Measurements from ENCODE around the gene FOXO3.
A peak's percentile ranks its signal among the peaks of the same experiment; 100 is the strongest.
"Not testable (repeated sequence)": the region's sequence is repeated elsewhere in the genome, so short reads cannot be mapped to it uniquely, and the experiment has no call there.

FOXO3 gene

DNA sequence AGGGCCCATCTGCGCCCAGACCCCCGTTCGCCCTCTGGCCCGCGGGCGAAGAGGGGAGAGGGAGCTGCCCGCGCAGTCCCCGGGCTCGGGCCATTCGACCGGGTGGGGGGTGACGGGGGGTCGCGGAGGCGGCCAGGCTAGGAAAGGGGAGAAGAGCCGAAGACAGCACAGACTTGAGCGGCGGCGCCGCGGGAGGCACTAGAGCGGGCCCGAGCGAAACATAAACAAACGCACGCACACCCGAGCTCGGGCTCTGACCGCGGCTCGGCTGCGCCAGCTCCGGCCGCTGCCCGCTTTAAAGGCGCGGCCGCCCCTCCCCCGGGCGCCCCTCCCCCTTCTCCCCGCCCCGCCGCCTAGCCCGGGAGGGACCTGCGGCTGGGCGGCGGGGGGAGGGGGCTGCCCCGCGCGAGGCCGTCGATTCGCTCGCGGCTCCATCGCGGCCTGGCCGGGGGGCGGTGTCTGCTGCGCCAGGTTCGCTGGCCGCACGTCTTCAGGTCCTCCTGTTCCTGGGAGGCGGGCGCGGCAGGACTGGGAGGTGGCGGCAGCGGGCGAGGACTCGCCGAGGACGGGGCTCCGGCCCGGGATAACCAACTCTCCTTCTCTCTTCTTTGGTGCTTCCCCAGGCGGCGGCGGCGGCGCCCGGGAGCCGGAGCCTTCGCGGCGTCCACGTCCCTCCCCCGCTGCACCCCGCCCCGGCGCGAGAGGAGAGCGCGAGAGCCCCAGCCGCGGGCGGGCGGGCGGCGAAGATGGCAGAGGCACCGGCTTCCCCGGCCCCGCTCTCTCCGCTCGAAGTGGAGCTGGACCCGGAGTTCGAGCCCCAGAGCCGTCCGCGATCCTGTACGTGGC, at the start of gene FOXO3:
Gene FOXO3, plus strand, starts transcription at position 455 of the 846 bp plus-strand sequence. Its CDS starts 292 bp downstream, at position 747.
- H3K27me3 Mint-ChIP-seq (ENCODE audit: low read depth), result peaks cover 26% of the 10 kb centered on the region
- peaks cover 39% of the 10 kb centered on the region for H3K4me1 Mint-ChIP-seq (ENCODE audit: low read depth)
- H3K4me3 Mint-ChIP-seq, result peak within 1 kb of the TSS; percentile 85
- H3K27ac Mint-ChIP-seq, result peak within 1 kb of the TSS; percentile 81
- H3K9me3 Mint-ChIP-seq, result no peaks in the 10 kb centered on the region
- H3K36me3 Mint-ChIP-seq (ENCODE audit: low read depth), result peaks cover 12% of the 10 kb centered on the region
- peak; percentile 63 for DNase-seq (ENCODE audit: low spot score)

DNA sequence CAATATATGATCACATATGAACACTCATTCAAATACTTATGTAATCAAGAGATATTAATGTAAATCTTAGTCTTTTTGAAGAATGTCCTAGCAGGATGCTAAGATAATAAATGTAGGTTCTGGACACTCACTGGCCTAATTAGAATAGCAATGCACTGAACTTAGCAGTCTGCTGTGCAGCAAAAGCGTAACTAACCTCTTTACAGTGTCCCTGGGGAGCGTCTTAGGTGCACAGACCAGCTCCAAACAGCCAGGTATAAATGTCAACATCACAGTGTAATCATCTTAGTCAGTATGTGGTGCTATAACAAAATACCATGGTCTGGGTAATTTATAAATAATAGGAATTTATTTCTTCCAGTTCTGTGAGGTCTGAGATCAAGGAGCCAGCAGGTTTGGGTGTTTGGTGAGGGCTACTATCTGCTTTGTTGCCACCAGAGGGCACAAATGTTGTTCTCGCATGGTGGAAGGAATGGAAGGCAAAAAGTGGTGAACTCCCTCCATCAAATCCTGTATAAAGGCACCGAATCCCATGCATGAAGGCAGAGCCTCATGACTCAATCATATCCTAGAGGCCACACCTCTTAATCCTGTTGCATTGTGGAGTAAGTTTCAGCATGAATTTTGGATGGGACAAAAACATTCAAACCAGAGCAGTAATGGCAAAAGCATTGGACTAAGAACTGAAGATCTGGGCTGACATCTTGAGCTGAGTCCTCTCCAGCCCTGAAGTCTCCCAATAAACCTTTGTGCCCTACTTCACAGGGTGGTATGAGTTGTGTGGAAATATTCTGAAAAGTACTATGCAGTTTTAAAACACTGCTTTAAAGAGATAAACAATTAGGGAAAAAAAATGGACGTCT, 41.8 kb upstream of the FOXO3 start:
- DNase-seq (ENCODE audit: low spot score), result no peak
- no peaks in the 10 kb centered on the region for H3K4me1 Mint-ChIP-seq (ENCODE audit: low read depth)
- H3K27me3 Mint-ChIP-seq (ENCODE audit: low read depth), result peaks cover 3% of the 10 kb centered on the region
- H3K36me3 Mint-ChIP-seq (ENCODE audit: low read depth), result no peaks in the 10 kb centered on the region
- H3K9me3 Mint-ChIP-seq, result no peaks in the 10 kb centered on the region
- no peak overlapping the region for H3K27ac Mint-ChIP-seq
- no peak overlapping the region for H3K4me3 Mint-ChIP-seq

DNA sequence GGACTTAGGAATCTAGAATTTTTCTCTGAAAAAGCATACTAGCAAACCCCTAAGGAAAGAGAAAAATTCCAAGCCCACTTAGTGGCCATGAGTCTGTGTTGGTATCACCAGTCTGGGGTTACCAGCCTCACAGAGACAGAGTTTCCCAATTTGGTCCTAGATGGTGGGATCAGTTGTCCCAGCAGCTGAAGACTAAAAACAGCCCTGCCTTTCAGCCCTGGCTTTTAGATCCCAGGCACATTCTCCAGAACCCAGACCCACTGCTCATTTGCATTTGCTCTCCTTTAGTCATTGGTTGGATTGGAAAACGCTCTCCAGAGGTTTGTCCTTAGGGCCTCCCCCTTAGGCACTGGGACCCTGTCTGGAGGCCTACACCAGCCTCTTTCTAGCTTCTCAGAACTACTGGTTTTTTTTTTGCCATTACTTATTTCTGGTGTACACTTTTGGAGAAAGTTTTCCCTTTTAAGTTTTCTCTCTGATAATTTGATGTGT, 39.1 kb upstream of the FOXO3 start:
- Mint-ChIP-seq H3K9me3 (no peaks in the 10 kb centered on the region), H3K36me3 (ENCODE audit: low read depth) (no peaks in the 10 kb centered on the region), H3K4me3 (no peak overlapping the region), H3K27ac (no peak overlapping the region), H3K4me1 (ENCODE audit: low read depth) (no peaks in the 10 kb centered on the region), H3K27me3 (ENCODE audit: low read depth) (peaks cover 6% of the 10 kb centered on the region)
- DNase-seq (ENCODE audit: low spot score), result no peak

DNA sequence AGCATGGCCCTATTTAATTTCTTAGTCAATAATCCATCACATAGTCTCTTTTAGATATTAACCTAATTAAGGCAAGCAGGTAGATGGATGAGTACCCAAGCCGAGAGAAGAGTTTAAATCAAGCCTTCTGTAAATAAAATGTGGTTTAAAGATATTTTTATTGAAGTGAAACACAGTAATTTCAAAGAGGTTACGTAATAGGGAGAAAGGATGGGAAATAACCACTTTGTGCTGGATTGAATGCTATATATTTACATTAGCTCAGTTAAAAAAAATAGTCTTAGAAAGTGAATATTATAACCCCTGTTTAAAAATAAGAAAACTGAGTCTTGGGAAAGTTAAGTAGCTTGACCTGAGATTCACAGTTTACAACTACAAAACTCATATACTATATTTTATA, 37.0 kb upstream of the FOXO3 start:
- DNase-seq (ENCODE audit: low spot score), result no peak
- Mint-ChIP-seq H3K9me3 (no peaks in the 10 kb centered on the region), H3K36me3 (ENCODE audit: low read depth) (no peaks in the 10 kb centered on the region), H3K4me1 (ENCODE audit: low read depth) (no peaks in the 10 kb centered on the region), H3K4me3 (no peak overlapping the region), H3K27ac (no peak overlapping the region), H3K27me3 (ENCODE audit: low read depth) (peaks cover 6% of the 10 kb centered on the region)

DNA sequence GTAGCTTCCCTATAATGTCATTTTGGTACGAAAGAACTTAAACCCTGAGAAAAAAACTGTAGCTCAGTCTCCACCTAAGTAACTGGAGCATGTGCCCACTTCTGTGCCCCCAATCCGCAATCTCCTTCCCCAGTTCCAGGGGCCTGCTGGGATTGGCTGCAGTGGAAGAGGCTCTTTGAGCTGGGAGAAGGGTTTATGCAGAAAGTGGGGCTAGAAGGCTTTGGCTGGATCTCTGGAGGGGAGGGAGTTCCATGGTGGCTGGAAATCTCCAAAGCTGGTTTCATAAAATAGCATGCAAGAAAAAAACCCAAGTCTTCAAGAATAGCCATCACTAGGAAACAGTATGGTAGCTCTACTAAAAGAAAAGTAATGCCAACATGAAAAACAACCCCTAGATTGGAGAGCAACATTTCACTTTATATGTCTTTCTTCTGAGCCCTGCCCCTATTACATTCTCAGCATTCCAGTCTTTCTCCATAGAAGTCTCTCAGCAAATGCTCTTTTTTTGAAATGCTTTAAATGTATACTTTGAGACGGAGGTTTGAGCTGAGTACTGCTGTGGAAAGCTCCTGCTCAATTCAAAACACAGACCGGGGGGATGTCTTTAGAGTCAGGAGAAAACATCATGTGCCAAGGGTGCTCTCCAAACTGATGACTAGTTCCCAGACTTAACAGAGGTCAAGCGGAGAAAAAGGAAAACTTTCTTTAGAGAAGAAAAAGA, 36.0 kb upstream of the FOXO3 start:
- Mint-ChIP-seq H3K9me3 (no peaks in the 10 kb centered on the region), H3K27me3 (ENCODE audit: low read depth) (peaks cover 6% of the 10 kb centered on the region), H3K27ac (no peak overlapping the region), H3K4me3 (no peak overlapping the region), H3K36me3 (ENCODE audit: low read depth) (no peaks in the 10 kb centered on the region), H3K4me1 (ENCODE audit: low read depth) (no peaks in the 10 kb centered on the region)
- DNase-seq (ENCODE audit: low spot score), result no peak

DNA sequence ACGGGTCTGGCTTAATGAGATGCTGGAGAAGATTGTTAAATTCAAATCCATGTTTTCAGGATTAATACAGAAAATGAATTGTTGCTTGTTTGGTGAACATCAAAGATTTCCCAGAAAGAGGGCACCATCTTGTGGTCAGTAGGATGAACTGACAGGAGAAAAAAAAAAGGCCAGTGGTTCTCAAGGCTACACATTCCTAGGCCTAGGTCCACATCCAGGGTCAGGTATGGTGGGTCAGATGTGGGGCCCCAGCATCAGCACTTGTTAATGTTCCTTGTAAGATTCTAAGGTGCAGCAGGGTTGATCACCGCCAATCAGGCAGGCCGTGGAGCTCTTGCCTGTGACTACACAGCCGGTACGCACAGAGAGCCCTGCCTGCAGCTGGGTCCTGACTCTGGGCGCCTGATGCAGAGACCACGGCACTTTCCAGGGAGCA, 34.0 kb upstream of the FOXO3 start:
- Mint-ChIP-seq H3K27ac (no peak overlapping the region), H3K36me3 (ENCODE audit: low read depth) (no peaks in the 10 kb centered on the region), H3K4me3 (no peak overlapping the region), H3K27me3 (ENCODE audit: low read depth) (peaks cover 6% of the 10 kb centered on the region), H3K9me3 (no peaks in the 10 kb centered on the region), H3K4me1 (ENCODE audit: low read depth) (no peaks in the 10 kb centered on the region)
- DNase-seq (ENCODE audit: low spot score), result no peak

DNA sequence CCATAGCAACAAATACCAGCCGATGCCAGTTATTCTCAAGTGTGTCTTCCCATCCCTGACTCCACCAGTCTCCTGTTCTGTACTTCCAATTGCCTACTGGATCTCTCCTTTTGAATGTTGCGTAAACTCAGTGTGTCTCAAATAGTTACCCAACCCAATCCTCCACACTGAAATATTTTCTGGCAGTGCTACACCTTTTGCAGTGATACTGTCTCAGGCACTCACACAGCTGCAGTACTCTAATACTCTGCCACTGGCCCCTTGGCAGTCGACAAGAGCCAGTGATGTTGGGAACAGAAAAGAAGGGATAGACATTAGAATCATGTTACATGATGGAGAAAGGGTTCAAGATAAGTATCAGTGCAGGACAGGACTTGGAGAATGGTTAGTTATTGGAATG, 31.8 kb upstream of the FOXO3 start:
- Mint-ChIP-seq H3K9me3 (no peaks in the 10 kb centered on the region), H3K4me3 (no peak overlapping the region), H3K27ac (no peak overlapping the region), H3K36me3 (ENCODE audit: low read depth) (no peaks in the 10 kb centered on the region), H3K4me1 (ENCODE audit: low read depth) (no peaks in the 10 kb centered on the region), H3K27me3 (ENCODE audit: low read depth) (peaks cover 15% of the 10 kb centered on the region)
- DNase-seq (ENCODE audit: low spot score), result no peak

DNA sequence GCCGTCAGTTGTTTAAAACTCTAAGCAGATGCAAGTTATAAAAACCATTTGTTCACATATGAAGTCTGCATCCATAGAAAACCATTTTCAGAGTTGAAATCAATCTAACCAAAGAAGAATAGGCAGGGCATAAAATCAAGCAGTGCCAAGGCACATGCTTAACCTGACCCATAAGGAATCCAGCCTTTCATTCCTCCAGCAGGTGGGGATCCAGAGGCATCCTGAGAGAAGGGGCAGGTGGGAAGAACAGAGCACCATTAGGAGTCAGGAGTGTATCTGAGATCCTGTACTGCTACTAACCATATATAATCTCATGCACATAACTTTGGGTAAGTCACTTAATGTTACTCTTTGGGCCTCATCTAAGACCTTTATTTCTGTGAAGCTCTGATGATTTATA, 29.4 kb upstream of the FOXO3 start:
- H3K27me3 Mint-ChIP-seq (ENCODE audit: low read depth), result peaks cover 18% of the 10 kb centered on the region
- DNase-seq (ENCODE audit: low spot score), result no peak
- H3K4me1 Mint-ChIP-seq (ENCODE audit: low read depth), result no peaks in the 10 kb centered on the region
- no peak overlapping the region for H3K4me3 Mint-ChIP-seq
- no peak overlapping the region for H3K27ac Mint-ChIP-seq
- H3K36me3 Mint-ChIP-seq (ENCODE audit: low read depth), result no peaks in the 10 kb centered on the region
- H3K9me3 Mint-ChIP-seq, result no peaks in the 10 kb centered on the region

DNA sequence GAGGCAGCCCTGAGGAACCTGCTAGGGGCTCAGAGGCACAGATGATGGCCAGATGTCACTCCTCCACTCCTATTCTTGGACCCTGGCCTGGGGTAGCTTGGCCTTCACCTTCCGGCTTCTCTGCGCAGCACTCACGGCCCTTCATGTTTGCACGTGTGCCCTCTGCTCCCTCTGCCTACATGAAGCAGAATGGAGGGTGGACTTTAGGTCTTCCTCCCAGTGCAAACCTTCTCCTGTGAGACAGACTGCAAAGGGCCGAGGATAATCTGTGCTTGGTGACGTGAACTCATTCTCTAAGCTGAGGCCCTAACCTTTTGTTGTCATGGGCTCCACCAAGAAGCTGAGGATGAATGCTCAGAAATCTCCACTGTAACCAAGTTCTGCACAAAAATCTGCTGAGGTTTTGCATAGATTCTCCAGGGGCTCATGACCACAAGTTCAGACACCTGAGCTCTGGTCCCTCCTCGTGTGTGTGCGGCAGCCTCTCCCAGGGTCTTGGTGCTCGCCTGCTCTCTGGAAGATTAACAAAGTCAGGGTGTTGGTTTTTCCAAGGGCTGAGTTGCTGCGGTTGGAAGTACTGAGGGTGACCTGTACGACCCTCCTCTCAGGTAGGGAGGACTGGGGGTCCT, 25.5 kb upstream of the FOXO3 start:
- no peaks in the 10 kb centered on the region for H3K36me3 Mint-ChIP-seq (ENCODE audit: low read depth)
- no peak for DNase-seq (ENCODE audit: low spot score)
- H3K4me3 Mint-ChIP-seq, result no peak overlapping the region
- peaks cover 33% of the 10 kb centered on the region for H3K27me3 Mint-ChIP-seq (ENCODE audit: low read depth)
- H3K9me3 Mint-ChIP-seq, result no peaks in the 10 kb centered on the region
- H3K4me1 Mint-ChIP-seq (ENCODE audit: low read depth), result no peaks in the 10 kb centered on the region
- no peak overlapping the region for H3K27ac Mint-ChIP-seq

DNA sequence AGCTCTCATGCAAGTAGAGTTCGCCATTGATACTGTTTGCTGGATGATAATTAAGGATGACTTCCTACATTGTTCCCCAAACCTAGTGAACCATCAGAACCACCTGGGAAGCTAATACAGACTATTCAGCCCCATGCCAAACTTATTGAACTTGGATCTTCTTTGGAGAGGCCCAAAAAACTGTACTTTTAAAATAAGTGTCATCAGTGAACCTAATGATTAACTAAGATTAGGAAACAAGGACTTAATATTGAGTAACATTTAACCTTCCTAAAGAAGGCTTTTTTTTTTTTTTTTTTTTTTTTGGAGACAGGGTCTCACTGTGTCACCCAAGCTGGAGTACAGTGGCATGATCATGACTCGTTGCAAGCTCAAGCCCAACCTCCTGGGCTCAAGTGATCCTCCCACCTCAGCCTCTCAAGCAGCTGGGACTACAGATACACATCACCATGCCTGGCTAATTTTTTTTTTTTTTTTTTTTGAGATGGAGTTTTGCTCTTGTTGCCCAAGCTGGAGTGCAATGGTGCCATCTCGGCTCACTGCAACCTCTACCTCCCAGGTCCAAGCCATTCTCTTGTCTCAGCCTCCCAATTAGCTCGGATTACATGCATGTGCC, 24.7 kb upstream of the FOXO3 start:
- not testable (repeated sequence) for DNase-seq (ENCODE audit: low spot score); H3K4me3 Mint-ChIP-seq; H3K9me3 Mint-ChIP-seq; H3K36me3 Mint-ChIP-seq (ENCODE audit: low read depth); H3K4me1 Mint-ChIP-seq (ENCODE audit: low read depth); H3K27ac Mint-ChIP-seq
- H3K27me3 Mint-ChIP-seq (ENCODE audit: low read depth), result peaks cover 33% of the 10 kb centered on the region

DNA sequence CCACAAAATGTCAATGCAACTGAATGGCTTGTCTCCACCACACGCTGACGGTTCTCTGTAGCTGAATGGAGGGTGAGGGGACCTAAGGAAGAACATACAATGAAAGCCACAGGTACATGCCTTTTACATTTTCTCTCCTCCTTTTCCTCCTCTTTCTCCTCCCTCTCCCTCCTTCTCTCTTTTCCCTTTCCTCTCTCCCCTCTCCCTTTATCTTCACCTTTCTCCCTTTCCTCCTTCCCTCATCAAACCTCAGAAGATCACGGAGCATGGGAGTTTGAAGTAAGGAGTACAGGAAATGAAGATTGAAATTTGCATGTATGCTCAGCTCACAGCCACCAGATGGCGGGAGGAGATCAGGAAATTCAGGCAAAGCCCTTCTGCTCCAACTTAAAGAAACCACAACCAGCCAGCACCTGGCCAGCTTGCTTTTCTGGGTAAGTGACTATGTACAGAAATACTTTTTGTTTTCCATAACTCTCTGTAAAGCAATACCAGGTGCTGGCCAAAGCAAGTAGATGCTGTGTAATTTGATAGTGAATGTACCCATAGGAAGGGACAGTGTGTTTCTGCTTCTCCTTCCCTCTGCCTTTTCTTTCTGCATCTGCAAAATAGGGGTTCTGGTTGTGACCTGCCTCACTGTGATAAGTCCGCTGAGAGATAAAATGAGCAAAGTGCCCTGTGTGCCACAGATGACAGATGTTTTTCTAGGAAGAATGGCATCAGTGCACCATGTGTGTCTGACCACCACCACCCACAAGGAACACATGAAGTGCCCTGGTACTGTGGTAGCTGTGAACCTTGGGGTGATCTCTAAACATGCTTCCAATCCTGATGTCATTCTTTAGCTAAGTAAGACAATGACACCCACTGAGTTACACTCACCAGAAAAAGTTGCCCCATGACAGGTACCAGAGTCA, 18.6 kb upstream of the FOXO3 start:
- peak overlapping the region; percentile 24 for H3K4me3 Mint-ChIP-seq
- H3K27me3 Mint-ChIP-seq (ENCODE audit: low read depth), result peaks cover 42% of the 10 kb centered on the region
- H3K4me1 Mint-ChIP-seq (ENCODE audit: low read depth), result peaks cover 16% of the 10 kb centered on the region
- peak; percentile 37 for DNase-seq (ENCODE audit: low spot score)
- H3K36me3 Mint-ChIP-seq (ENCODE audit: low read depth), result no peaks in the 10 kb centered on the region
- H3K9me3 Mint-ChIP-seq, result no peaks in the 10 kb centered on the region
- no peak overlapping the region for H3K27ac Mint-ChIP-seq

DNA sequence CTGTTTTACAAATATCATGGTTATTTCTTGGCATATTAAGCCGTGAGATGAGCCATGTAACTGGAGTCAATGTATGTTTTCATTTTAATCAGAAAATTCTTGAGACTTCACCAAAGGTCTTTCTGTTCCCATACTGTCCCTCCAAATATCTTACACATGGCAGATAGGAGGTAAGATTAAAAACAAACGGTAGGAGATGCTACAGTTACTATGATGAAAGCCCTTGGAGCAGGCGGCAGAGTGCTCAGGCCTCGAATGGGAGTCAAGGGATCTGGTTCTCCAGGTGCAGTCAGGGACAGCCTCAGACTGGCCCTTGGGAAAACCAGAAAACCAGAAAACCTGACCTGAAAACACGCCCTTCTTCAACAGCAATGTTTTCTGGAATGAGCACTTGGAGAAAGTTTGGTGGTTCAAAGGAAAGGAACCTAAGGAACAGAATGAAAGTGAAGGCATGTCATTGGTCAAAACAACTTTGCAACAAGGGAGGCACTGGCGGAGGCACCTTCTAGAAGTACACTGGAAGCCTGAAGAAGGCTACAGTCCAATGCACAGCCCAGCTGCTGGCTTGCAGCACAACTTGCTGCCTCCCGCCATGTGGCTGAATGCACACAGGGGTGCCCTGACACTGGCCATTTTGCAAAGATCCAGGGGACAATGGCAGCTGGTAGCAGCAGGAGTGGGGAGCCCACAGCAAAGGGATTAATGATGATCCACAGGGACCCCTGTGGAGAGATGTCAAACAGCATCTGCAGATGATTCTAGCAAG, 17.4 kb upstream of the FOXO3 start:
- peaks cover 45% of the 10 kb centered on the region for H3K27me3 Mint-ChIP-seq (ENCODE audit: low read depth)
- H3K4me1 Mint-ChIP-seq (ENCODE audit: low read depth), result peaks cover 16% of the 10 kb centered on the region
- H3K9me3 Mint-ChIP-seq, result no peaks in the 10 kb centered on the region
- DNase-seq (ENCODE audit: low spot score), result no peak
- no peak overlapping the region for H3K27ac Mint-ChIP-seq
- H3K4me3 Mint-ChIP-seq, result no peak overlapping the region
- H3K36me3 Mint-ChIP-seq (ENCODE audit: low read depth), result no peaks in the 10 kb centered on the region
